Fibroblast of lung (primary cell): ENCODE measurements around the gene CCDC102A.

ENCODE experiments used
- EZH2 ChIP-seq: IDR thresholded peaks from 2 replicates; pipeline ENCODE4 v1.5.1; 2012; ENCODE audit warnings: low read length, control low read depth, mild to moderate bottlenecking; ENCODE audit errors: missing control alignments
- TF ChIP-seq, protein P1 (sequence below), 2 donors: IDR thresholded peaks in 1 of 2; conservative IDR thresholded peaks in 1 of 2; 1 replicate in 1 of 2; 2 replicates in 1 of 2; pipeline ENCODE4 v1.5.1; 2011 to 2012; ENCODE audit warnings: low read length in 2 of 2, control low read depth in 1 of 2, inconsistent platforms in 1 of 2, low read depth in 1 of 2, mild to moderate bottlenecking in 1 of 2

DNA sequence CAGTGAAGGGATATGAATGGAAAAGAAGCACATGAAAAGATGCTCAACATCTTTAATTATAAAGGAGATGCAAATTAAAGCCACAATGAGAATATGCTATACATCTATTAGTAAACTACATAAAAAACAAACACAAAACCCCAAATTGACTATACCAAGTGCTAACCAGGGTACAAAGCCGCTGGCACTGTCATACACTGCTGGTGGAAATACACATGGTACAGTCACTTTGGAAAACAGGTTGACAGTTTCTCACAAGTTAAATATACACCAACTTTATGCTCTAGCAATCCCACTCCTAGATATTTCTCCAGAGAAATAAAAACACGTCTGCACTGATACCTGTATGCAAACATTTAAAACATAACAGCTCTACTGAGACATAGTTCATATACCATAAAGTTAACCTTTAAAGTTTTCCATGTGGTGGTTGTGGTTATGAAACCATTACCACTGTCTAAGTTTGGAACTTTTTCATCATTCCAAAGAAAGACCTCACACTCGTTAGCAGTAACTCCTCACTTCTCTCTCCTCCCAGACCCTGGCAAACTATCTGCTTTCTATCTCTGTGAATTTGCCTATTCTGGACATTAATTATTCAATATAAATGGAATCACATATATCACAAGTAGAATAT, 48.8 kb upstream of the CCDC102A start:
- TF ChIP-seq, protein P1, sequence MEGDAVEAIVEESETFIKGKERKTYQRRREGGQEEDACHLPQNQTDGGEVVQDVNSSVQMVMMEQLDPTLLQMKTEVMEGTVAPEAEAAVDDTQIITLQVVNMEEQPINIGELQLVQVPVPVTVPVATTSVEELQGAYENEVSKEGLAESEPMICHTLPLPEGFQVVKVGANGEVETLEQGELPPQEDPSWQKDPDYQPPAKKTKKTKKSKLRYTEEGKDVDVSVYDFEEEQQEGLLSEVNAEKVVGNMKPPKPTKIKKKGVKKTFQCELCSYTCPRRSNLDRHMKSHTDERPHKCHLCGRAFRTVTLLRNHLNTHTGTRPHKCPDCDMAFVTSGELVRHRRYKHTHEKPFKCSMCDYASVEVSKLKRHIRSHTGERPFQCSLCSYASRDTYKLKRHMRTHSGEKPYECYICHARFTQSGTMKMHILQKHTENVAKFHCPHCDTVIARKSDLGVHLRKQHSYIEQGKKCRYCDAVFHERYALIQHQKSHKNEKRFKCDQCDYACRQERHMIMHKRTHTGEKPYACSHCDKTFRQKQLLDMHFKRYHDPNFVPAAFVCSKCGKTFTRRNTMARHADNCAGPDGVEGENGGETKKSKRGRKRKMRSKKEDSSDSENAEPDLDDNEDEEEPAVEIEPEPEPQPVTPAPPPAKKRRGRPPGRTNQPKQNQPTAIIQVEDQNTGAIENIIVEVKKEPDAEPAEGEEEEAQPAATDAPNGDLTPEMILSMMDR (conservative IDR thresholded peaks at IDR 0.05 in 1 of 2, IDR thresholded peaks at IDR 0.05 in 1 of 2; ENCODE audit: low read depth in 1 of 2, low read length in 2 of 2): no peak
- no peak for TF ChIP-seq EZH2
